Fibroblast of upper back skin (primary cell): Measurements from ENCODE around the gene COX7A2.

Source experiments
- DNase-seq: peaks from one replicate; pipeline ENCODE4 v3.0.0-alpha.2; 2013

The COX7A2 gene

GRCh38 chr6:75268121-75268987, 24.8 kb upstream of the COX7A2 start:
- no peak for DNase-seq

GRCh38 chr6:75267461-75267860, 23.9 kb upstream of the COX7A2 start:
- DNase-seq: no peak

- DNase-seq: peak; percentile 55
These were observed 23.2 kb upstream of the COX7A2 start for GRCh38 chr6:75266716-75267291.

- DNase-seq: no peak
These were observed 19.8 kb upstream of the COX7A2 start for GRCh38 chr6:75263401-75263750.

GRCh38 chr6:75262716-75263400, 19.3 kb upstream of the COX7A2 start:
- no peak for DNase-seq

GRCh38 chr6:75261299-75261698, 17.7 kb upstream of the COX7A2 start:
- no peak for DNase-seq

GRCh38 chr6:75257343-75258087, 13.9 kb upstream of the COX7A2 start:
- no peak for DNase-seq

GRCh38 chr6:75250552-75250951, 7.0 kb upstream of the COX7A2 start:
- DNase-seq: no peak

GRCh38 chr6:75249837-75250236, 6.2 kb upstream of the COX7A2 start:
- DNase-seq: no peak

- DNase-seq: no peak
These were observed 2.8 kb upstream of the COX7A2 start for GRCh38 chr6:75246386-75246785.

- no peak for DNase-seq
These were observed 523 bp upstream of the COX7A2 start for GRCh38 chr6:75244063-75244584.

- no peak for DNase-seq
These were observed 7.0 kb downstream of the COX7A2 start for GRCh38 chr6:75236630-75237029.

GRCh38 chr6:75235271-75235670, 8.3 kb downstream of the COX7A2 start:
- DNase-seq: no peak

- DNase-seq: no peak
These were observed 9.3 kb downstream of the COX7A2 start for GRCh38 chr6:75234126-75234865.

- DNase-seq: no peak
These were observed 10.4 kb downstream of the COX7A2 start for GRCh38 chr6:75233092-75233615.

GRCh38 chr6:75230484-75231325, 12.9 kb downstream of the COX7A2 start:
- DNase-seq: peak; percentile 72

- DNase-seq: no peak
These were observed 19.2 kb downstream of the COX7A2 start for GRCh38 chr6:75224303-75224926.

GRCh38 chr6:75223428-75223827, 20.2 kb downstream of the COX7A2 start:
- DNase-seq: no peak

- no peak for DNase-seq
These were observed 21.3 kb downstream of the COX7A2 start for GRCh38 chr6:75222261-75222660.

GRCh38 chr6:75221116-75221515, 22.5 kb downstream of the COX7A2 start:
- no peak for DNase-seq

GRCh38 chr6:75220357-75220756, 23.2 kb downstream of the COX7A2 start:
- peak; percentile 52 for DNase-seq
